Lower leg skin (tissue), 3 donors: ENCODE results near the gene IL32.

ENCODE experiments used
- POLR2A ChIP-seq, 2 donors: fragments of 450-650 bp; IDR thresholded peaks; one replicate each; pipeline ENCODE4 v1.6.1; 2016 to 2017; ENCODE audit warnings: antibody characterized with exemption in 2 of 2, mild to moderate bottlenecking in 1 of 2, moderate library complexity in 1 of 2
- TF ChIP-seq, protein P1 (sequence below), 3 donors: fragments of 450-650 bp; IDR thresholded peaks; one replicate each; pipeline ENCODE4 v1.5.1; 2016; ENCODE audit warnings: antibody characterized with exemption in 3 of 3, mild to moderate bottlenecking in 3 of 3, moderate library complexity in 2 of 3

DNA sequence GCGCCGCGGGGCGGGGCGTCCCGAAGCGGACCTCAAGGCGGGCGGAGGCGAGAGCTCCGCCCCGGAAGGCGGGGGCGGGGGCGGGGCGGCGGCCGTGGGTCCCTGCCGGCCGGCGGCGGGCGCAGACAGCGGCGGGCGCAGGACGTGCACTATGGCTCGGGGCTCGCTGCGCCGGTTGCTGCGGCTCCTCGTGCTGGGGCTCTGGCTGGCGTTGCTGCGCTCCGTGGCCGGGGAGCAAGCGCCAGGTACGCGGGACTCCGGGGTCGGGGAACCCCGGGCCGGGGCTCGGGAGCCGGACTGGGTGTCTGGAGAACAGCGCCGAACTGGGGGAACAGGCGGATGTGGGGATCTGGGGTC, 45.2 kb upstream of the IL32 start, which contains the start of gene TNFRSF12A:
- TF ChIP-seq, protein P1, sequence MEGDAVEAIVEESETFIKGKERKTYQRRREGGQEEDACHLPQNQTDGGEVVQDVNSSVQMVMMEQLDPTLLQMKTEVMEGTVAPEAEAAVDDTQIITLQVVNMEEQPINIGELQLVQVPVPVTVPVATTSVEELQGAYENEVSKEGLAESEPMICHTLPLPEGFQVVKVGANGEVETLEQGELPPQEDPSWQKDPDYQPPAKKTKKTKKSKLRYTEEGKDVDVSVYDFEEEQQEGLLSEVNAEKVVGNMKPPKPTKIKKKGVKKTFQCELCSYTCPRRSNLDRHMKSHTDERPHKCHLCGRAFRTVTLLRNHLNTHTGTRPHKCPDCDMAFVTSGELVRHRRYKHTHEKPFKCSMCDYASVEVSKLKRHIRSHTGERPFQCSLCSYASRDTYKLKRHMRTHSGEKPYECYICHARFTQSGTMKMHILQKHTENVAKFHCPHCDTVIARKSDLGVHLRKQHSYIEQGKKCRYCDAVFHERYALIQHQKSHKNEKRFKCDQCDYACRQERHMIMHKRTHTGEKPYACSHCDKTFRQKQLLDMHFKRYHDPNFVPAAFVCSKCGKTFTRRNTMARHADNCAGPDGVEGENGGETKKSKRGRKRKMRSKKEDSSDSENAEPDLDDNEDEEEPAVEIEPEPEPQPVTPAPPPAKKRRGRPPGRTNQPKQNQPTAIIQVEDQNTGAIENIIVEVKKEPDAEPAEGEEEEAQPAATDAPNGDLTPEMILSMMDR (IDR thresholded peaks at IDR 0.05) = no peak
- TF ChIP-seq POLR2A (IDR thresholded peaks at IDR 0.05) = peak in 1 of 2 donors; percentile 9
